Measurements from ENCODE around the gene LAMTOR1.
"Not testable (repeated sequence)": the region's sequence is repeated elsewhere in the genome, so short reads cannot be mapped to it uniquely, and the experiment has no call there.

DNA sequence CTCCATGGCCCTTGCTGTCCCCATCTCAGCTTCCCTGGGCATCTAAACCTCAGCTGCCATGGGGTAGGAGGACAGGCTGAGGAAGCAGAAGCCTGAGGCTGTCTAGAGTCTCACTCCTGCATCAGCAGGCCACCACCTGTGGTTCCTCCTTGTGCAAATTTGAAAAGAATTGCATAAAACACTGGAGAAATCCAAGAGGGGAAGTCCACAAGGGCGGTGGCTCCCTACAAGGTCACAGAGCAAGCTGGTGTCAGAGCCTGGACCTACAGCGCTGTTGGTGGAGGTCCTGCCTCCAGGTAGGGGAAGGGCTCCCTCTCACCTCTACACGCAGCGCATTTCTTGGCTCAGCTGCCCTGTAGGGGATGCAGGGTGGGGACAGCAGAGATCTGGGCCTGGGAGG is 32.4 kb upstream of the LAMTOR1 start, which contains the start of gene FOLR3:
- TF ChIP-seq, protein P1, sequence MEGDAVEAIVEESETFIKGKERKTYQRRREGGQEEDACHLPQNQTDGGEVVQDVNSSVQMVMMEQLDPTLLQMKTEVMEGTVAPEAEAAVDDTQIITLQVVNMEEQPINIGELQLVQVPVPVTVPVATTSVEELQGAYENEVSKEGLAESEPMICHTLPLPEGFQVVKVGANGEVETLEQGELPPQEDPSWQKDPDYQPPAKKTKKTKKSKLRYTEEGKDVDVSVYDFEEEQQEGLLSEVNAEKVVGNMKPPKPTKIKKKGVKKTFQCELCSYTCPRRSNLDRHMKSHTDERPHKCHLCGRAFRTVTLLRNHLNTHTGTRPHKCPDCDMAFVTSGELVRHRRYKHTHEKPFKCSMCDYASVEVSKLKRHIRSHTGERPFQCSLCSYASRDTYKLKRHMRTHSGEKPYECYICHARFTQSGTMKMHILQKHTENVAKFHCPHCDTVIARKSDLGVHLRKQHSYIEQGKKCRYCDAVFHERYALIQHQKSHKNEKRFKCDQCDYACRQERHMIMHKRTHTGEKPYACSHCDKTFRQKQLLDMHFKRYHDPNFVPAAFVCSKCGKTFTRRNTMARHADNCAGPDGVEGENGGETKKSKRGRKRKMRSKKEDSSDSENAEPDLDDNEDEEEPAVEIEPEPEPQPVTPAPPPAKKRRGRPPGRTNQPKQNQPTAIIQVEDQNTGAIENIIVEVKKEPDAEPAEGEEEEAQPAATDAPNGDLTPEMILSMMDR (conservative IDR thresholded peaks at IDR 0.05; ENCODE audit: low read depth, low read length): not testable (repeated sequence)
- not testable (repeated sequence) for TF ChIP-seq EZH2phosphoT487 (IDR thresholded peaks at IDR 0.05; ENCODE audit: borderline replicate concordance, low read length)
